Measurements from ENCODE around the gene TMEM151A.

The TMEM151A gene

GRCh38 chr11:66281776-66282467 lies 9.8 kb upstream of the TMEM151A start:
- CTCF ChIA-PET, result interaction anchor here (1.0 to 10.6 kb wide), 10 partner anchors 9 to 569 kb away, joined by 3 to 92 read pairs (median 5); partner anchors contain the start of genes FIBP and TMEM151A

GRCh38 chr11:66282468-66283455 lies 8.9 kb upstream of the TMEM151A start:
- TF ChIP-seq, protein P1, sequence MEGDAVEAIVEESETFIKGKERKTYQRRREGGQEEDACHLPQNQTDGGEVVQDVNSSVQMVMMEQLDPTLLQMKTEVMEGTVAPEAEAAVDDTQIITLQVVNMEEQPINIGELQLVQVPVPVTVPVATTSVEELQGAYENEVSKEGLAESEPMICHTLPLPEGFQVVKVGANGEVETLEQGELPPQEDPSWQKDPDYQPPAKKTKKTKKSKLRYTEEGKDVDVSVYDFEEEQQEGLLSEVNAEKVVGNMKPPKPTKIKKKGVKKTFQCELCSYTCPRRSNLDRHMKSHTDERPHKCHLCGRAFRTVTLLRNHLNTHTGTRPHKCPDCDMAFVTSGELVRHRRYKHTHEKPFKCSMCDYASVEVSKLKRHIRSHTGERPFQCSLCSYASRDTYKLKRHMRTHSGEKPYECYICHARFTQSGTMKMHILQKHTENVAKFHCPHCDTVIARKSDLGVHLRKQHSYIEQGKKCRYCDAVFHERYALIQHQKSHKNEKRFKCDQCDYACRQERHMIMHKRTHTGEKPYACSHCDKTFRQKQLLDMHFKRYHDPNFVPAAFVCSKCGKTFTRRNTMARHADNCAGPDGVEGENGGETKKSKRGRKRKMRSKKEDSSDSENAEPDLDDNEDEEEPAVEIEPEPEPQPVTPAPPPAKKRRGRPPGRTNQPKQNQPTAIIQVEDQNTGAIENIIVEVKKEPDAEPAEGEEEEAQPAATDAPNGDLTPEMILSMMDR (IDR thresholded peaks at IDR 0.05; ENCODE audit: control extremely low read depth, extremely low read depth, low read depth, missing control alignments), result peak; percentile 98
- CTCF ChIA-PET, result interaction anchor here (0.7 to 10.6 kb wide), 14 partner anchors 8 to 570 kb away, joined by 3 to 92 read pairs (median 4); partner anchors contain the start of genes CD248, FIBP, MUS81 and TMEM151A
- POLR2A ChIA-PET, result no interaction called here
- peak; percentile 99 for DNase-seq (ENCODE audit: extremely low spot score)

More at GRCh38 chr11:66281776-66282467, 9.8 kb upstream of the TMEM151A start:
- TF ChIP-seq, protein P1 (IDR thresholded peaks at IDR 0.05; ENCODE audit: control extremely low read depth, extremely low read depth, low read depth, missing control alignments), result no peak
- DNase-seq (ENCODE audit: extremely low spot score), result no peak
- POLR2A ChIA-PET, result interaction anchor here (1.7 kb wide), 1 partner anchor 14 kb away, joined by 4 read pairs; no protein-coding TSS in a partner anchor

- ChIA-PET CTCF (interaction anchor here (1.0 to 10.6 kb wide), 8 partner anchors 8 to 82 kb away, joined by 3 to 92 read pairs (median 6); partner anchors contain the start of genes CD248 and TMEM151A), POLR2A (no interaction called here)
- TF ChIP-seq, protein P1 (IDR thresholded peaks at IDR 0.05; ENCODE audit: control extremely low read depth, extremely low read depth, low read depth, missing control alignments), result no peak
- DNase-seq (ENCODE audit: extremely low spot score), result no peak
These were observed 8.1 kb upstream of the TMEM151A start for GRCh38 chr11:66283461-66284105.

DNA sequence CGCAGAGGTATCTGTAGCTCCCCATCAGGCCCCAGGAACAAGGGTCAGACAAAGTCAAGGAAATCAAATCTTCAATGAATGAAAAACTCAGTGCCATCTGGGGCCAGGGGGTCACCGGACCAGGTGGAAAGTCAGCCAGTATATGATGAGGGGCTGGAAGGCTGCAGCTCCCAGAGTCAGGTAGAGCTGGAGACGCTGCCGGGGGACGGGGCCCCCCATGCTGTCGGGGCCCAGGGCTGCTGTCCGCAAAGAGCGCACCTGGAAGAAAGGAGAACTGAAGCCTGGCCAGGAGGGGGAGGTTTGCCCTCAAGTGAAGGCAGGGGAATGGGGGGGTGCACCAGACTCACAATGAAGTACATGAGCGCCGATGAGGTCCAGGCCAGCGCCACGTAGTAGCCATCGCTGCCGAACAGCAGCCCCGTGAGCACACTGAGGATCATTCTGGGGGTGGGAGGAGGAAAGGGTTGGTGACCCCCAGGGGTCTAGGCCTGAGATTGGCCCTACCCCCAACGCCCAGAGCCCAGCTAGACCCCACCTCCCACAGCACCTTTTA lies 7.1 kb upstream of the TMEM151A start:
- DNase-seq (ENCODE audit: extremely low spot score), result no peak
- ChIA-PET POLR2A (no interaction called here), CTCF (interaction anchor here (1.5 to 10.6 kb wide), 3 partner anchors 13 to 63 kb away, joined by 3 to 92 read pairs (median 18); no protein-coding TSS in a partner anchor)
- TF ChIP-seq, protein P1 (IDR thresholded peaks at IDR 0.05; ENCODE audit: control extremely low read depth, extremely low read depth, low read depth, missing control alignments), result no peak

DNA sequence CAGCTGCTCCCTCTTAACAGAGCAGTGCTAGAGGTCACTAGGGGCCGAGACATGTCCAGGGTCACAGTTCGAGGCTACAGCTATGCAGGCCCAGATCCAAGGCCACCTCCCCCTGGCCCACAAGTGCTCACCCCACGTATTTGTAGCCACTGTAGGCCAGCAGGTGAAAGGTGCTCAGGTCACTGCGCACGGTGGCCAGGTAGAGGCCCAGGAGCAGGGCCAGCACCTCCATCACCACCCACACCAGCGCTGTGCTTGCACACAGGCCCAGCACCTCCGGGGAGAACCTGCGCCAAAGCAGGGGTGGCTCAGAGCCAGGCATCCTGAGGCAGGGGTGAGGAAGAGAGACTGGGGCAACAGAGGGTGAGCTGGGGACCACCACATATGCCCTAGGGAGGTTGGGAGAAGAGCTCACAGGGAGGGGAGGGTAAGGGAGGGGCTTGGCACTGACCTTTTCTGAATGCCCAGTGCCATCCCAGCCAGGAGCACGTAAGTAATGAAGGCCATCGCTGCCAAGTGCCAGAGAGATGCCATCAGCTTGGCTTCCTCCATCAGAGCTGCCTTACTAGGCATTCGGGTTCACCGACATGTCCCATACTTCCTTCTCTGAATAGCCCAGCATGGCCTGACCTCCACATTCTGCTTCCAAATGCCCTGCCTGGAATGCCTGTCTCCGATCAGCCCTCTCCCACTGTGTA lies 6.3 kb upstream of the TMEM151A start:
- POLR2A ChIA-PET, result interaction anchor here (0.5 to 1.3 kb wide), 2 partner anchors 18 to 149 kb away, joined by 3 to 5 read pairs; no protein-coding TSS in a partner anchor
- DNase-seq (ENCODE audit: extremely low spot score), result no peak
- CTCF ChIA-PET, result interaction anchor here (1.6 to 10.6 kb wide), 4 partner anchors 24 to 217 kb away, joined by 5 to 92 read pairs (median 12); no protein-coding TSS in a partner anchor
- TF ChIP-seq, protein P1 (IDR thresholded peaks at IDR 0.05; ENCODE audit: control extremely low read depth, extremely low read depth, low read depth, missing control alignments), result no peak
